ENCODE measurements around the gene HLCS. TPM values are rescaled to one million over a fixed set of nuclear protein-coding genes. Genes with fewer than 3 reads are reported as not detected.

HLCS gene
- total RNA-seq, 1 experiment from 2014 or later: 12.7 TPM

DNA sequence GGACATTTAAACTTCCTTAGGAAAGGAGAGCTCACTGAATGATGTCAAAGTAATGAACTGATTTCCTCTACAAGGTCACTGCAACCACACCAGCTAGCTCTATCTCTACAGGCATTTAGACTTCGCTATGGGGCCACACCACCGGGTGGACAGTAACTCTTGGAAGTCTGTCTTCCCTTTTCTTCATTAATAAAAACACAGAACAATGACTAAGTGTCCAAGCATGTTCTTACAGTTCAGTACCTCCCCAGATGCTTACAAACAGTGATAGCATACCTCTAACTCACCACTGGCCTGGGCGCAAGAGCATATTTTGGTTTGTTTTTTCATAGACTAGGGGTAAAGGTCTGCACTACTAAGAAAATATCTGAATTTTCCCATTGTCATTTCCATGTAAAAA, 212.9 kb downstream of the HLCS start:
- TF ChIP-seq CTCF (conservative IDR thresholded peaks at IDR 0.05): no peak
- no peak overlapping the region for H3K27ac ChIP-seq (ENCODE audit: insufficient read length, low read depth, low read length)
- WGBS (ENCODE audit: extremely low coverage, insufficient read length, low lambda C conversion rate): no CpG with 5 or more reads among the region's 3 CpGs

More for the DNA sequence above, 212.9 kb downstream of the HLCS start:
- DNase-seq: no peak
- H3K9me3 ChIP-seq (ENCODE audit: control insufficient read depth, low read depth, low read length): no peaks in the 10 kb centered on the region
- Mint-ChIP-seq H3K4me1 (peaks cover 54 to 59% of the 10 kb centered on the region in 2 experiments), H3K36me3 (ENCODE audit: insufficient read depth in 1 of 3, low read depth in 3 of 3) (peaks cover 0 to 6% (median 2%) of the 10 kb centered on the region in 3 experiments; a peak in 3 of 7 replicates), H3K9me3 (no peaks in the 10 kb centered on the region; a peak in 1 of 5 replicates), H3K4me3 (no peak overlapping the region), H3K27me3 (ENCODE audit: low read depth) (peaks cover 10% of the 10 kb centered on the region), H3K27ac (no peak overlapping the region)
- H3K23ac ChIP-seq (ENCODE audit: insufficient read length, low read depth, low read length): no peak overlapping the region
- H2AK5ac ChIP-seq (ENCODE audit: insufficient read length, low read length): no peak overlapping the region
- H2AFZ ChIP-seq (ENCODE audit: low read length): no peak overlapping the region
- H3K56ac ChIP-seq (ENCODE audit: insufficient read length, low read depth, low read length): no peak overlapping the region
- H4K5ac ChIP-seq (ENCODE audit: insufficient read length, low read depth, low read length): no peak overlapping the region
- no peak overlapping the region for H3K14ac ChIP-seq (ENCODE audit: insufficient read depth, low read length)
- no peak overlapping the region for H2BK12ac ChIP-seq (ENCODE audit: insufficient read length, low read depth, low read length)
- no peaks in the 10 kb centered on the region for H3K79me2 ChIP-seq (ENCODE audit: insufficient read depth, low read length)
- no peaks in the 10 kb centered on the region for H4K20me1 ChIP-seq (ENCODE audit: control insufficient read depth, insufficient read depth, insufficient read length)
- H3T11ph ChIP-seq (ENCODE audit: low read length): no peak overlapping the region
- no peak overlapping the region for H3K18ac ChIP-seq (ENCODE audit: insufficient read length, low read depth, low read length)
- no peak overlapping the region for H4K8ac ChIP-seq (replicated peaks; ENCODE audit: insufficient read length, low read depth, low read length)
- H3K79me1 ChIP-seq (ENCODE audit: insufficient read depth, low read depth, low read length, poor library complexity, severe bottlenecking): no peaks in the 10 kb centered on the region
- H3K4ac ChIP-seq (ENCODE audit: low read depth, low read length): no peak overlapping the region
- no peaks in the 10 kb centered on the region for H3K23me2 ChIP-seq (ENCODE audit: insufficient read length, low read depth, low read length, poor library complexity, severe bottlenecking)
- no peak overlapping the region for H3K4me2 ChIP-seq (ENCODE audit: insufficient read depth, insufficient read length, low read length)
- H3K4me1 ChIP-seq (ENCODE audit: insufficient read depth, low read length): peaks cover 17% of the 10 kb centered on the region; the same call in 1 of the 2 replicates
- H2BK5ac ChIP-seq (ENCODE audit: insufficient read length, low read length): no peak overlapping the region
- no peak overlapping the region for H2BK120ac ChIP-seq (ENCODE audit: low read depth, low read length, poor library complexity, severe bottlenecking)
- no peak overlapping the region for H2BK20ac ChIP-seq (ENCODE audit: low read depth, low read length, poor library complexity, severe bottlenecking)
- no peak overlapping the region for H3K9ac ChIP-seq (ENCODE audit: extremely low read depth, insufficient read length, low read length)
- no peak overlapping the region for H2BK15ac ChIP-seq (ENCODE audit: low read depth, low read length)
- peaks cover 4% of the 10 kb centered on the region; the same call in 1 of the 2 replicates for H3K27me3 ChIP-seq (ENCODE audit: insufficient read depth, low read length)
- H4K91ac ChIP-seq (ENCODE audit: insufficient read length, low read depth, low read length): no peak overlapping the region

All from H9 (cell line).